BJ (cell line): ENCODE measurements around the gene AGO3. TPM values are rescaled to one million over a fixed set of nuclear protein-coding genes. Genes with fewer than 3 reads are reported as not detected.
"Not testable (repeated sequence)": the region's sequence is repeated elsewhere in the genome, so short reads cannot be mapped to it uniquely, and the experiment has no call there.

Source experiments
- CTCF ChIA-PET: fragments of 350-600 bp; formaldehyde crosslinking; extraction: SDS; loops from one replicate; lab custom pipeline; 2021; ENCODE audit warnings: antibody characterized with exemption, inconsistent platforms; lab: Yijun Ruan, JAX
- POLR2A ChIA-PET: fragments of 300-600 bp; sonication (Branson Sonifier 250); formaldehyde crosslinking; extraction: SDS; loops from one replicate; lab custom pipeline; 2021; ENCODE audit warnings: antibody characterized with exemption; lab: Charles Lee
- DNase-seq: peaks from one replicate; pipeline ENCODE4 v3.0.0-alpha.2; 2011; ENCODE audit warnings: low read depth
- H3K27me3 ChIP-seq: 2 replicates; pipeline ENCODE4 v1.6.0; 2011; ENCODE audit warnings: low read length; ENCODE audit not compliant: control insufficient read depth, insufficient read depth
- H3K36me3 ChIP-seq: 2 replicates; pipeline ENCODE4 v1.5.1; 2011; ENCODE audit warnings: low read length; ENCODE audit not compliant: control insufficient read depth, insufficient read depth
- H3K4me3 ChIP-seq: 2 replicates; pipeline ENCODE4 v1.5.1; 2011; ENCODE audit warnings: low read depth, mild to moderate bottlenecking, control low read depth, low read length
- CTCF ChIP-seq: IDR thresholded peaks from 2 replicates; pipeline ENCODE4 v1.5.1; 2011; ENCODE audit warnings: low read depth, mild to moderate bottlenecking, control low read depth, inconsistent platforms, low read length, moderate library complexity; ENCODE audit not compliant: insufficient read depth
- polyA plus RNA-seq: library from polyadenylated mRNA; depleted of rRNA; stranded (reverse); fragments of >200 nt; gene quantifications from 2 replicates; pipeline ENCODE4 v1.2.3, GENCODE V29; 2011

AGO3 gene
- polyA plus RNA-seq, 1 experiment: 18.9 TPM

GRCh38 chr1:35962952-35963351, 32.0 kb downstream of the AGO3 start:
- POLR2A ChIA-PET: no interaction called here
- no peak for DNase-seq
- CTCF ChIA-PET: no interaction called here
- Histone ChIP-seq H3K36me3 (no peaks in the 10 kb centered on the region), H3K27me3 (no peaks in the 10 kb centered on the region), H3K4me3 (no peak overlapping the region)
- no peak for TF ChIP-seq CTCF

GRCh38 chr1:35964277-35964676, 33.4 kb downstream of the AGO3 start:
- H3K36me3 ChIP-seq, POLR2A ChIA-PET, H3K27me3 ChIP-seq, DNase-seq, H3K4me3 ChIP-seq: not testable (repeated sequence)
- CTCF ChIA-PET: interaction anchor here (0.7 kb wide), 1 partner anchor 82 kb away, joined by 3 read pairs; no protein-coding TSS in a partner anchor

- H3K4me3 ChIP-seq: no peak overlapping the region
- ChIA-PET CTCF (no interaction called here), POLR2A (no interaction called here)
- DNase-seq: no peak
- peaks cover 3% of the 10 kb centered on the region for H3K36me3 ChIP-seq
- TF ChIP-seq CTCF: no peak
- H3K27me3 ChIP-seq: no peaks in the 10 kb centered on the region
Observed at GRCh38 chr1:35968396-35968795, 37.5 kb downstream of the AGO3 start.

GRCh38 chr1:35971601-35972000, 40.7 kb downstream of the AGO3 start:
- ChIA-PET CTCF (no interaction called here), POLR2A (no interaction called here)
- no peak for DNase-seq
- peaks cover 3% of the 10 kb centered on the region for H3K36me3 ChIP-seq
- TF ChIP-seq CTCF: no peak
- H3K27me3 ChIP-seq: no peaks in the 10 kb centered on the region
- no peak overlapping the region for H3K4me3 ChIP-seq

- H3K27me3 ChIP-seq, CTCF ChIA-PET, POLR2A ChIA-PET, H3K36me3 ChIP-seq, DNase-seq, H3K4me3 ChIP-seq: not testable (repeated sequence)
Observed at GRCh38 chr1:35972631-35973030, 41.7 kb downstream of the AGO3 start.

- no peaks in the 10 kb centered on the region; the same call in none of the 2 replicates for H3K36me3 ChIP-seq
- ChIA-PET CTCF (interaction anchor here (0.6 to 1.4 kb wide), 2 partner anchors 12 to 783 kb away, joined by 3 to 4 read pairs; no protein-coding TSS in a partner anchor), POLR2A (no interaction called here)
- no peak for DNase-seq
- no peak for TF ChIP-seq CTCF
- no peaks in the 10 kb centered on the region for H3K27me3 ChIP-seq
- H3K4me3 ChIP-seq: no peak overlapping the region
Observed at GRCh38 chr1:35980090-35980489, 49.2 kb downstream of the AGO3 start.
